ENCODE data around the gene PRR3. TPM values are rescaled to one million over a fixed set of nuclear protein-coding genes. Genes with fewer than 3 reads are reported as not detected.

PRR3 gene
- total RNA-seq, 1 donor from 2014 or later: 3.2 TPM

DNA sequence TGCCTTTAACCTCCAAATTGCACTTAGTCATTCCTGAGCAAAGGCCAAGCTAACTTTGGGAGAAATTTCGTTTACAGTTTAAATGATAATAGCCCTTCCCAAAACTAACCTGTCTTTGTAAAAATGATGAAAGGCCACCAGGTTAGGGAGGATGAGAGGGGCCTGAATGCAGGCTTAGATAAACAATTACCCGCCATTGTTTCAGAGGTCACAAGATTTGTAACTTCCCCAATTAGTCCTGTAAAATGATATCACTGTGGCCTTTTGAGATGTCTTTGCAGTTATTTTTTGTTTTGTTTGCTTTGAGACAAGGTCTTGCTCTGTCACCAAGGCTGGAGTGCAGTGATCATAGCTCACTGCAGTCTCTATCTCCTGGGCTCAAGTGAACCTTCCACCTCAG, 27.1 kb upstream of the PRR3 start:
- no peak for DNase-seq (ENCODE audit: low spot score)
- intact Hi-C loops (cut with DNase I): no loop called here

GRCh38 chr6:30533460-30534294, 23.4 kb upstream of the PRR3 start:
- DNase-seq (ENCODE audit: low spot score): no peak
- intact Hi-C loops (cut with DNase I): loop anchor here (2.0 kb wide), 1 partner anchor 51 kb away; no protein-coding TSS in a partner anchor

DNA sequence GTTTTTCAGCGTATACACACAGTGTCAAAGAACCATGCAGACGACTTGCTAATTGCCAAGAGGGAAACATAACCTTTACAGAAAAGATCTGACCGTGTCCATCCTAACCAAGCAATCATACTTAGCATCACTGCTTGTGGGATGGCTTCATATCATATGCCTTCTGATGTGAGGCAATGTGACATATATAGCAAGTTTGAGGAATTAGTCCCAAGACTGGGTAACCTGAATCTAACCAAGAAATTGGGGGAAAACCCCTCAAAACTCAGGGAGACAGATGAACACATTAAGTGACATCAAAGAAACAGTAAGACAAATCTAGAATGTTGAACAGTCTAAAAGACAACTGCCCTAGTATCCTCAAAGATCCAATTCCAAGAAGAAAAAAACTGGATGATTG, 19.2 kb upstream of the PRR3 start:
- intact Hi-C loops (cut with DNase I): no loop called here
- no peak for DNase-seq (ENCODE audit: low spot score)

DNA sequence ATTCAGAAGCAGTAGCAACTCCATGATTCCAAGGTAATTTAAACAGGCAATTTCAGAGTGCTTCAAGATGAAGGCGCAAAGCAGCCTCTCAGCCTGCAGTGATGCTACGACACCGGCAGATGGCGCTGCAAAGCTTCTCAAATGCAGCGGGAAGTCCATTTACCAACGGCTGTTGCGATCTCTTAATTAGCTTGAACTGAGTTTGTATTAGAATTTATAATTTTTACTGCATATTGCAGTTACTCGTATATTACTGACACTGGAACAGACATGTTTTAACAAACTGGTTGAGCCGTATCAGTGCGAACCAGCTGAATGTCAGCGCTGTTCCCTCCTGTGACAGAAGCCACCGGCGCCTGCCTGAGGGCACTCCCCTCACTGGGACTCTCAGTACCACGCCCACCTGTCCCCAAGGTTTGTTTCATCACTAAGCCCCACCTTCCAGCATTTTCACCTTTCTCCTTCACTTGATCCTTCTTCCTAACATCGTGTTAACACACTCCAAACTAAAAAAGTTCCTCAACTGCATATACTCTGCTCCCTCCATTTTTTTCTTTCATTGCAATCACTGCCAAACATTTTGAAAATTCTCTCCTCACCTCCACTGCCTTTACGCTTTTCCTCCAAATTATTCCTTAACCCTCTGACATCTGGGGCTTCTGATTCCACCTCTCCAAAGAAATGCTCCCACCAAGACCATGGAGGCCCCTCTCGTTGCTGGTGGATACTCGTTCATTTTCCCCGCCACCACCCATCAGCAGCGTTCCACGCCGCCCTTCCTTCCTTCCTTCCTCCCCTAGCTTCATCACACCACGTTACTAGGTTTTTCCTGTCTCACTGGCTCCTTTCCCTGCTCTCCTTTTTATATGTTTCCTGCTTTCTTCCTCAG, 15.3 kb upstream of the PRR3 start:
- intact Hi-C loops (cut with DNase I): loop anchor here (1.0 to 5.0 kb wide), 5 partner anchors 25 to 541 kb away; partner anchors contain the start of gene HLA-E
- peak; percentile 91 for DNase-seq (ENCODE audit: low spot score)

GRCh38 chr6:30542404-30542725, 14.7 kb upstream of the PRR3 start:
- no peak for DNase-seq (ENCODE audit: low spot score)

DNA sequence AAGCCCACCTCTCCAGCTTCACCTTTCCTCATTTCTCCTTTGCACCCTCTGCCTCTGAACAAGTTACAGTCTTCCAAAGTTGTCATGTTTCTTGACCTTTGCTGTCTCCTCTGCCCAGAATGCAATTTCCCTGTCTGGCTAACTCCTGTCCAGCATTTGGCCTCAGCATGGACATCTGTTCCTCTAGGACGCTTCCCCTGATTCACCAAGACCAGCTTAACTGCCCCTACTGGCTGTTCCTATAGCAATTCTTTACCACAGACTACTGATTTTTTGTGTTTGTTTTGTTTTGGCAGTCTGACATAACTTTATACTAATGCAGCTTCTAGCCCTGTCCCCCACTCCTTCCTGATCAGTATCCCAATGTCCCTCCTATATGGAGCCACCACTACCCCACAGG, 14.2 kb upstream of the PRR3 start:
- intact Hi-C loops (cut with DNase I): loop anchor here (1.0 to 5.0 kb wide), 4 partner anchors 27 to 539 kb away; no protein-coding TSS in a partner anchor

More at GRCh38 chr6:30542404-30542725, 14.7 kb upstream of the PRR3 start:
- intact Hi-C loops (cut with DNase I): loop anchor here (1.0 to 5.0 kb wide), 4 partner anchors 26 to 540 kb away; no protein-coding TSS in a partner anchor

DNA sequence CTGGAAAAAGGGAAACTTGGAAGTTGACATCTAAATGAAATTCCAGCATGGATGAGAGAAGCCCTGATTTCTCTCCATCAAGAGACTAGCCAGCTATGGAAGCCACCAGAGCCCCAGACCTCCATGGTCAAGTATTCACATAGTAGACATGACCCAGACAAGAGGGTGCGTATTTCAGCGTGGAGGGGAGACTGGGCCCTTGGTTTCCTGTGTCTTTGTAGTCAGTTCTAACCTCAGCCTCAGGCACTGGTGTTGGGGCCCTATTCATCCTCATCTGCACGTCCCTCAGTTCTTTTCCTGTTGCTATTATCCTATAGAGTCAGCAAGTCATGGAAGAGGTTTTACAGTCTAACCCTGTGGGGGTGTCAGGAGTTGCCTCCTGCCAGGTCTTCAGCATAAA, 13.3 kb upstream of the PRR3 start:
- no peak for DNase-seq (ENCODE audit: low spot score)
- intact Hi-C loops (cut with DNase I): loop anchor here (2.0 to 5.0 kb wide), 3 partner anchors 53 to 538 kb away; no protein-coding TSS in a partner anchor

More for the DNA sequence above, 14.2 kb upstream of the PRR3 start:
- DNase-seq (ENCODE audit: low spot score): no peak

GRCh38 chr6:30544666-30545272, 12.3 kb upstream of the PRR3 start:
- intact Hi-C loops (cut with DNase I): loop anchor here (5.0 kb wide), 2 partner anchors 53 to 538 kb away; no protein-coding TSS in a partner anchor
- DNase-seq (ENCODE audit: low spot score): no peak

GRCh38 chr6:30547454-30547853, 9.6 kb upstream of the PRR3 start:
- DNase-seq (ENCODE audit: low spot score): no peak
- intact Hi-C loops (cut with DNase I): no loop called here

DNA sequence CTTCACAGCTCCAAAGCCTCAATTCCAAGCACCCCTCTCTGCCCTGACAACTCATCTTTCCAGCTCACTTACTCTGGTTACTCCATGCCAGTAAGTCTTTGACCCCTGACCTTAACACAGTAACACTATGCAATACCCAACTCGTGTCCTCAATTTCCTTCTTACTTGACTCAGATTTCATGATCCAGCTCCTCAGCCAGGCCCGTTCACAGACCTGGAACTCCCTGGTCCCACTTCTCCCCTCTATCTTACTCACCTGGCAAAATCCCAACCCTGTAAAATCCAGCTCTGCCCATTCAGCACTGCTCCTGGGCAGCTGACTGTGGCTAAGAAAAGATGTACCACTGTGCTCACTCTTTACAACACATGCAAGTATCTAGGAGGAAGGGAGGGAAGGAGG, 8.7 kb upstream of the PRR3 start:
- intact Hi-C loops (cut with DNase I): no loop called here
- DNase-seq (ENCODE audit: low spot score): no peak

GRCh38 chr6:30554404-30554803, 2.7 kb upstream of the PRR3 start:
- intact Hi-C loops (cut with DNase I): no loop called here
- DNase-seq (ENCODE audit: low spot score): no peak

DNA sequence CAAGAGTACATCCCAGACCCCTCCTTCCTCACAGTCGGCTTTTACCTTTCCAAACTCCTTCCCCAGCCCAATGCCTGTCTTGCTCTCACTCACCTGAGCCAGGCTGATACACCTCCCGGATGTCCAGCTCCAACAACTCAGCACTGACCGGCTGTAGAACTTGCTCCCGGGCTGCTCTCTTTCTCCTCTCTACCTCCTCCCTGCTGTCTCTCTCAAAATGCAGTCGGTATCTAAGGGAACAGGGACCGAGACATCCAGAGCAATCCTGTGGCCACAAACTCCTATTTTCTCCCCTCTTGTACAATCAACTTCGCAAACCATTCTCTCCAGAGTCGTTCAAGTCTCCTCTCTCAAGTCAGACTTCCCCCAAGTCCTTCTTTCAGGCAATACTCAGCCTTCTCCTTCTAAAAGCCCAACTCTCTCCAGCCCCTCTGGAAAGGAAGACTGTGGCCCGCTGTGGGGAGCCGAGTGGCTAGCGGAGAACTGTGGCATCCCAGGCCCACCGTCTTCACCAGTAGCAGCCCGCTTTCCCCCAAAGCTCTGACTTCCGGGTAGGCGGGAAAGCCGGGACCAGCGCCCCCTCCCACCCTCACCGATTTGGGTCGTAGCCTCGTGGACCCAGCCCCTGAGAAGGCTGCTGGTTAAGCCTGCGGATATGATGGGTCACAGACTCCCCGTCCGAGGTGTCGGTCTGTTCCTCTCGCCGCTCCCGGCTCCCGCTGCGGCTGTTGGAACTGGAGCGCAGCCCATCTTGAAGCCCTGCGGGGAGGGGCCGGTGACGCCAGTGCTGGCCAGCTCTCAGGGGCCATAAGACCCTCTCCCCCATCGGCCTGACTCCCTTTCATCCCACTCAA, 1.9 kb upstream of the PRR3 start:
- DNase-seq (ENCODE audit: low spot score): no peak
- intact Hi-C loops (cut with DNase I): loop anchor here (5.0 kb wide), 1 partner anchor 62 kb away; the partner anchor contains the start of genes MRPS18B and PPP1R10

DNA sequence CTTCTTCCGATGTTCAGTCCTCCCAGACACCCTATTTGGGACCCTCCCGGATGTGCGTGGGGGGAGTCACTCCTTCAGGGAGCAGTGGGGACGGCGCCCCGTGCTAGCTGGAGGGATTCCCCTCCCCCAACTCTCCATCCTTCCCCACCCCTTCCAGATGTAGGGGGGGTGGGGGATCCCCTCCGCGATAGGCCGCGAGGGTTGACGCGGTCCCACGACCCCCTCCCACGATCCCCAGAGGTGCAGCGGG, 1.4 kb upstream of the PRR3 start:
- intact Hi-C loops (cut with DNase I): loop anchor here (2.0 to 5.0 kb wide), 2 partner anchors 15 to 62 kb away; partner anchors contain the start of genes ABCF1, MRPS18B and PPP1R10
- peak; percentile 76 for DNase-seq (ENCODE audit: low spot score)

DNA sequence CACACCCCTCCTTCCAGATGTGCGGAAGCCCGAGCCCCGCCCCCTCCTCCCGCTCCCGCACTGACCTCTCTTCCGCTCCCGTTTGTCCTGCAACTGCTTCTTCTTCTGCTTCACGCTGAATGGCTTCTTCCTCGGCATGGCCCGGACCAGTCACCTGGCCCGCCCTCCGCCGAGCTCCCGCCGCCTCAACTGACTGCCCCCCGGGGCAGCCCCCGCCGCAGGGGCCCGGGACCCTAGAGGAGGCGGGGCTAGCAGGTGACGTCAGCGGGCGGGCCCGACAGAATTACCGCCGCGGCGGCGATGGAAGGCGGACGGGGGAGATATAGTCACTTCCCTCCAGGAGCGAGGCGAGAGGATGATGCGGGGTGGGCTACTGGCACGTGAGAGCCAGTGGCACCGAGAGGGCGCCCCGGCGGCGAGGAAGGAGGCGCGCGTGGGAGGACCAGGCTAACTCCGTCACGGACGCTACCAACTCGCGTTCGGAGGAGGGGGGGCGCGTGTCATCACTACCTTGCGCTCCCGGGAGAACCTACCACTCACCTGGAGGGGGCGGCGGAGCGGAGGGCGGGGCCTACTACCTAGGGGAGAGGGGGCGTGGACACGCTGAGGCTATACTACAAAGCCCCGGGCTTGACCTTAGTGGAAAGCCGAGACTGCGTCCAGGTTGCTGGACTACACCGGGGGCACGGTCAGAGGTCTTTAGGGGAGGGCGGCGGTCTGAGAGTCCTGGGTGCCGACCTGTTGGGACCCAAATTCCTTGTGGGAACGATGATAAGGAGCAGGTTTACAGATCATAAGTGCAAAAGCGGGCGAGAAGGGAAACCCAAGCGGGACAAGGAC, 809 bp upstream of the PRR3 start, which contains the start of gene GNL1:
Gene GNL1, minus strand, starts transcription at position 424 of the 840 bp plus-strand sequence. Its CDS starts 286 bp downstream, at position 138.
- intact Hi-C loops (cut with DNase I): loop anchor here (2.0 to 5.0 kb wide), 2 partner anchors 15 to 61 kb away; partner anchors contain the start of genes ABCF1, MRPS18B and PPP1R10
- DNase-seq (ENCODE audit: low spot score): peak; percentile 98

GRCh38 chr6:30557683-30557981, 537 bp downstream of the PRR3 start:
- intact Hi-C loops (cut with DNase I): loop anchor here (2.0 to 5.0 kb wide), 2 partner anchors 13 to 60 kb away; partner anchors contain the start of genes ABCF1, MRPS18B and PPP1R10

DNA sequence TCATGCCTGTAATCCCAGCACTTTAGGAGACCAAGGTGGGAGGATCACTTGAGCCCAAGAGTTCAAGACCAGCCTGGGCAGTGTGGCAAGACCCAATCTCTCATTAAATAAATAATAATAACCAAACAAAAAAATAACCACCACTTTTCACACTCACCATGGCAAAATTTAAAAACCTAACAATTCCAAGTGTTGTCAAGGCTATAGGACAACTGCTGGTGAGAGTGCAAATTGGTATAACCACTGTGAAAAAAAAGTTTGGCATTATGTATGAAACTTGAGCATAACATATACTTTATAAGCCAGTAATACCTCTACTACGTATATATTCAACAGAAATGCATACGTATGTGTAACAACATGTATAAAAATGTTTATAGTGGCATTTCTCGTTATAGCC, 3.8 kb downstream of the PRR3 start:
- DNase-seq (ENCODE audit: low spot score): no peak
- intact Hi-C loops (cut with DNase I): no loop called here

More at GRCh38 chr6:30557683-30557981, 537 bp downstream of the PRR3 start:
- DNase-seq (ENCODE audit: low spot score): no peak

- intact Hi-C loops (cut with DNase I): no loop called here
- DNase-seq (ENCODE audit: low spot score): no peak
Observed at GRCh38 chr6:30562470-30563425, 5.7 kb downstream of the PRR3 start.
